Measurements from ENCODE around the gene TLE1. TPM values are rescaled to one million over a fixed set of nuclear protein-coding genes. Genes with fewer than 3 reads are reported as not detected.

Gene TLE1
- total and polyA plus RNA-seq, 10 of the 15 experiments (the other 5 are each of a cell fraction or from before 2014, with no cell fraction given), result 0.04 to 0.23 (median 0.10) TPM; not detected in 6

DNA sequence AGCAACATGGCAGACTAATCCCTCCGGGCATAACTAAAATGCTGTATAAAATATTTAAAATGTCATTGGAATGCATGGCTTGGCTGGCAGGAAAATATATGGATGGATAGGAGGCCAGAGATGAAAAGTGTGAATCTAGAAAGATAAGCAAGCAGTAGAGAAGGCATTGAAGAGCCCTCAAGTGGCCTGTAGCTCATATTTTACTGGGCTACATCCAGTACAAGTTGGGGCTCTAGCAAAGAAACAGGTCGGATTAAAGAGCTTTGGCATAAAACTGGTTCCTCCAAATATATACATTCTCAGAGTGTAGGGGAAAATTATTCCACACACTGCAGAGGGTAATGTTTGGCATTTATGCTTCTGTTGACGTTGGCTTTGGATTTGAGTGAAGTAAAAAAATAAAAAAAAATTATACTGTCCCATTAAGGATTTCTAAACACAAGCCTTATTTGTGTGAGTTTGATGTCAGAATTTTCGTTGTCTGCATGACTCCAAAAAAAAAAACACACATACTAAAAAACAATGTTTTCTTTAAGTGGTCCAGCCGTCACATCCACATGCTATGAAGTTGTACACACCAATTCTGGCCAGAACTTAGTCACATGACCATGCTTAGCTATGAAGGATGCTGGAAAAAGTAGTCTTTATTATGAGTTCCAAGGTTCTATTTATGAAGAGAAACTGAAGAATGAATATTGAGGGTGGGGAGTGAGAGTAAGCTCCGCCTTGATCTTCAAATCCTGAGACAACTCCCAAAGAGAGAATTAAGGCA, 147.0 kb downstream of the TLE1 start:
- Histone ChIP-seq H3K27me3 (replicated peaks in 1 of 2; ENCODE audit: control insufficient read depth in 2 of 2, insufficient read depth in 2 of 2, low read length in 1 of 2) (no peaks in the 10 kb centered on the region), H4K20me1 (ENCODE audit: control insufficient read depth, insufficient read depth) (no peaks in the 10 kb centered on the region), H3K79me2 (ENCODE audit: control insufficient read depth, insufficient read depth, low read length) (no peaks in the 10 kb centered on the region), H3K4me2 (ENCODE audit: control insufficient read depth, insufficient read depth) (no peak overlapping the region), H3K36me3 (ENCODE audit: control insufficient read depth in 2 of 2, insufficient read depth in 2 of 2, low read length in 1 of 2) (no peaks in the 10 kb centered on the region), H2AFZ (ENCODE audit: control insufficient read depth, low read depth, low read length) (no peak overlapping the region), H3K9ac (ENCODE audit: control insufficient read depth, insufficient read depth, low read length) (no peak overlapping the region), H3K4me3 (no peak overlapping the region), H3K27ac (ENCODE audit: control insufficient read depth, insufficient read depth) (no peak overlapping the region), H3K4me1 (ENCODE audit: control insufficient read depth, insufficient read depth, low read length) (no peaks in the 10 kb centered on the region), H3K9me3 (replicated peaks; ENCODE audit: control insufficient read depth, insufficient read depth, low read length) (no peaks in the 10 kb centered on the region)
- no peak for TF ChIP-seq BHLHE40 (IDR thresholded peaks at IDR 0.05; ENCODE audit: borderline replicate concordance in 1 of 2, low read depth in 2 of 2, low read length in 1 of 2)
- no peak for TF ChIP-seq SUPT20H (IDR thresholded peaks at IDR 0.05; ENCODE audit: borderline replicate concordance, control insufficient read depth, low read depth, low read length)
- no peak for TF ChIP-seq MXI1 (IDR thresholded peaks at IDR 0.05; ENCODE audit: low read depth, low read length)
- no peak for TF ChIP-seq NRF1 (conservative IDR thresholded peaks at IDR 0.05; ENCODE audit: low read depth, low read length)
- TF ChIP-seq USF2 (IDR thresholded peaks at IDR 0.05; ENCODE audit: borderline replicate concordance, low read depth, low read length), result no peak
- no peak for TF ChIP-seq FOS (IDR thresholded peaks at IDR 0.05; ENCODE audit: borderline replicate concordance, extremely low read depth, insufficient read length)
- TF ChIP-seq ATF3 (IDR thresholded peaks at IDR 0.05; ENCODE audit: borderline replicate concordance, extremely low read depth, low read depth, low read length), result no peak
- TF ChIP-seq, protein P1, sequence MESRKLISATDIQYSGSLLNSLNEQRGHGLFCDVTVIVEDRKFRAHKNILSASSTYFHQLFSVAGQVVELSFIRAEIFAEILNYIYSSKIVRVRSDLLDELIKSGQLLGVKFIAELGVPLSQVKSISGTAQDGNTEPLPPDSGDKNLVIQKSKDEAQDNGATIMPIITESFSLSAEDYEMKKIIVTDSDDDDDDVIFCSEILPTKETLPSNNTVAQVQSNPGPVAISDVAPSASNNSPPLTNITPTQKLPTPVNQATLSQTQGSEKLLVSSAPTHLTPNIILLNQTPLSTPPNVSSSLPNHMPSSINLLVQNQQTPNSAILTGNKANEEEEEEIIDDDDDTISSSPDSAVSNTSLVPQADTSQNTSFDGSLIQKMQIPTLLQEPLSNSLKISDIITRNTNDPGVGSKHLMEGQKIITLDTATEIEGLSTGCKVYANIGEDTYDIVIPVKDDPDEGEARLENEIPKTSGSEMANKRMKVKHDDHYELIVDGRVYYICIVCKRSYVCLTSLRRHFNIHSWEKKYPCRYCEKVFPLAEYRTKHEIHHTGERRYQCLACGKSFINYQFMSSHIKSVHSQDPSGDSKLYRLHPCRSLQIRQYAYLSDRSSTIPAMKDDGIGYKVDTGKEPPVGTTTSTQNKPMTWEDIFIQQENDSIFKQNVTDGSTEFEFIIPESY (IDR thresholded peaks at IDR 0.05), result no peak
- TF ChIP-seq TARDBP (IDR thresholded peaks at IDR 0.05; ENCODE audit: borderline replicate concordance), result no peak
- no peak for TF ChIP-seq RBBP5 (conservative IDR thresholded peaks at IDR 0.05)
- TF ChIP-seq SMARCA5 (IDR thresholded peaks at IDR 0.05), result no peak
- ChIA-PET SMC1A (ENCODE audit: uncharacterized antibody, unreplicated experiment) (interaction anchor here (0.7 kb wide), 1 partner anchor 106 kb away, joined by 5 read pairs; no protein-coding TSS in a partner anchor), RAD21 (ENCODE audit: unreplicated experiment) (no interaction called here), POLR2A (no interaction called here), CTCF (no interaction called here)
- FAIRE-seq, result no peak
- 38% methylated on average over 6 of the region's 6 CpGs for WGBS (ENCODE audit: insufficient coverage, insufficient replicate concordance, low lambda C conversion rate, missing lambda C conversion rate)
- in situ Hi-C loops (cut with MboI), result no loop called here
- BruUV-seq (replicated peaks), result no TSS peak
- ATAC-seq, result no peak
- no peak for DNase-seq (ENCODE audit: low read depth, low spot score)
- intact Hi-C loops (cut with micrococcal nuclease; ENCODE audit: unreplicated experiment), result no loop called here

Data from GM12878 (cell line).